Mesenchymal stem cell (in vitro differentiated cells and primary cell): ENCODE measurements around the gene ELOVL6.

ENCODE experiments used
- DNase-seq: peaks from one replicate; pipeline ENCODE4 v3.0.0-alpha.2; 2013
- H2AFZ ChIP-seq: one replicate; pipeline ENCODE4 v1.6.1; 2013; ENCODE audit warnings: low read depth, mild to moderate bottlenecking, control low read depth, inconsistent platforms, low read length, moderate library complexity
- H2AK5ac ChIP-seq: 2 replicates; pipeline ENCODE4 v1.6.1; 2013; ENCODE audit warnings: low read length, moderate library complexity, mild to moderate bottlenecking, inconsistent platforms; ENCODE audit not compliant: severe bottlenecking
- H2BK120ac ChIP-seq: one replicate; pipeline ENCODE4 v1.6.1; 2013; ENCODE audit warnings: low read depth, mild to moderate bottlenecking, inconsistent platforms, low read length, moderate library complexity
- H2BK12ac ChIP-seq, 2 experiments: one replicate each; pipeline ENCODE4 v1.6.1; 2013; ENCODE audit warnings: inconsistent platforms in 2 of 2, low read length in 2 of 2, mild to moderate bottlenecking in 2 of 2, moderate library complexity in 2 of 2, control low read depth in 1 of 2
- H2BK15ac ChIP-seq: one replicate; pipeline ENCODE4 v1.6.1; 2013; ENCODE audit warnings: mild to moderate bottlenecking, low read depth, inconsistent platforms; ENCODE audit not compliant: poor library complexity, severe bottlenecking
- H2BK5ac ChIP-seq: 2 replicates; pipeline ENCODE4 v1.6.1; 2013; ENCODE audit warnings: low read depth, mild to moderate bottlenecking, low read length, control low read depth, inconsistent platforms; ENCODE audit not compliant: poor library complexity, severe bottlenecking
- H3K14ac ChIP-seq, 2 experiments: one replicate each; pipeline ENCODE4 v1.6.1; 2013; ENCODE audit warnings: inconsistent platforms in 2 of 2, low read length in 2 of 2, control low read depth in 1 of 2, mild to moderate bottlenecking in 1 of 2, moderate library complexity in 1 of 2
- H3K18ac ChIP-seq, 2 experiments: one replicate each; pipeline ENCODE4 v1.6.1; 2013; ENCODE audit warnings: inconsistent platforms in 2 of 2, low read length in 2 of 2, control low read depth in 1 of 2, low read depth in 1 of 2, mild to moderate bottlenecking in 1 of 2
- H3K23ac ChIP-seq, 2 experiments: one replicate each; pipeline ENCODE4 v1.6.1; 2013; ENCODE audit warnings: inconsistent platforms in 2 of 2, low read length in 2 of 2, mild to moderate bottlenecking in 2 of 2, moderate library complexity in 2 of 2, control low read depth in 1 of 2
- H3K27ac ChIP-seq: 2 replicates; pipeline ENCODE4 v1.5.1; 2013; ENCODE audit warnings: mild to moderate bottlenecking, moderate library complexity, low read length, control low read depth, inconsistent platforms; ENCODE audit not compliant: poor library complexity, severe bottlenecking
- H3K27me3 ChIP-seq, 2 experiments: 2 replicates each; pipeline versions ENCODE4 v1.6.1 to v1.7.0; 2013; ENCODE audit warnings: low read length in 2 of 2, mild to moderate bottlenecking in 2 of 2, moderate library complexity in 2 of 2, control low read depth in 1 of 2, inconsistent platforms in 1 of 2; ENCODE audit not compliant: control insufficient read depth in 1 of 2, insufficient read depth in 1 of 2
- H3K36me3 ChIP-seq, 2 experiments: 2 replicates each; pipeline versions ENCODE4 v1.6.1 to v1.7.0; 2013; ENCODE audit warnings: low read length in 2 of 2, control low read depth in 1 of 2, inconsistent platforms in 1 of 2, low read depth in 1 of 2, mild to moderate bottlenecking in 1 of 2; ENCODE audit not compliant: insufficient read depth in 2 of 2, control insufficient read depth in 1 of 2
- H3K4ac ChIP-seq, 2 experiments: one replicate each; pipeline ENCODE4 v1.6.1; 2013; ENCODE audit warnings: inconsistent platforms in 2 of 2, low read length in 2 of 2, mild to moderate bottlenecking in 2 of 2, moderate library complexity in 2 of 2, control low read depth in 1 of 2, low read depth in 1 of 2
- H3K4me1 ChIP-seq: 2 replicates; pipeline ENCODE4 v1.6.1; 2013; ENCODE audit warnings: low read depth, low read length, control low read depth; ENCODE audit not compliant: control insufficient read depth, insufficient read depth
- H3K4me2 ChIP-seq: 2 replicates; pipeline ENCODE4 v1.6.1; 2013; ENCODE audit warnings: low read length, mild to moderate bottlenecking, inconsistent platforms; ENCODE audit not compliant: poor library complexity, severe bottlenecking
- H3K4me3 ChIP-seq, 2 experiments: 2 replicates each; pipeline versions ENCODE4 v1.5.1 to v1.7.0; 2013; ENCODE audit warnings: low read length in 2 of 2, mild to moderate bottlenecking in 2 of 2, control low read depth in 1 of 2, low read depth in 1 of 2; ENCODE audit not compliant: insufficient read depth in 1 of 2
- H3K79me1 ChIP-seq: replicated peaks from 2 replicates; pipeline ENCODE4 v1.6.1; 2013; ENCODE audit warnings: mild to moderate bottlenecking, control low read depth, low read length, inconsistent platforms; ENCODE audit not compliant: poor library complexity, severe bottlenecking
- H3K9ac ChIP-seq: 2 replicates; pipeline ENCODE4 v1.7.0; 2013; ENCODE audit warnings: mild to moderate bottlenecking, low read length, moderate library complexity
- H3K9me3 ChIP-seq: 2 replicates; pipeline ENCODE4 v1.7.0; 2013; ENCODE audit warnings: mild to moderate bottlenecking, low read length; ENCODE audit not compliant: control insufficient read depth
- H4K8ac ChIP-seq: one replicate; pipeline ENCODE4 v1.6.1; 2013; ENCODE audit warnings: inconsistent platforms, mild to moderate bottlenecking, low read length, moderate library complexity
- H4K91ac ChIP-seq: one replicate; pipeline ENCODE4 v1.6.1; 2013; ENCODE audit warnings: mild to moderate bottlenecking, low read length, inconsistent platforms
- WGBS: methylation state at CpG from one replicate; pipeline ENCODE4 v1.1.7; 2013; ENCODE audit warnings: mixed read lengths; 5-methylcytosine and 5-hydroxymethylcytosine counted together

ELOVL6 gene

DNA sequence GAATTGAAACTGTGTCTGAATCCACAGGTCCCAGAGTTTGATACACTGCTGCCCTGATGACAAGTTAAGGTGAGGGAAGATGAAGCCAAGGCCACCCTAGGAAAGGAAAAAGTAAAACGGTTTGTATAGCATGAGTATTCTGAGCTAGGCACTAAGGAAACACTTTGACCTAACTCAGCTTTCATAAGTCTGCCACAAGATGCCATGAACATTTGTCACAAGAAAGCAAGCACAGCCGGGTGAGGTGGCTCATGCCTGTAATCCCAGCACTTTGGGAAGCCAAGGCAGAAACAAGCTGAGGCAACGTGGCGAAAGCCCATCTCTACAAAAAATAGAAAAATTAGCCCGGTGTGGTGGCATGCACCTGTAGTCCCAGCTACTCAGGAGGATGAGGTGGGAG lies 34.2 kb downstream of the ELOVL6 start:
- no peak overlapping the region for H3K4ac ChIP-seq
- no peak overlapping the region for H2BK12ac ChIP-seq
- H3K14ac ChIP-seq, result peak overlapping the region in 1 of 2 experiments; percentile 70
- peak overlapping the region; percentile 57 for H3K9ac ChIP-seq
- H2AK5ac ChIP-seq, result no peak overlapping the region
- H3K4me1 ChIP-seq, result peaks cover 7% of the 10 kb centered on the region
- H3K4me2 ChIP-seq, result no peak overlapping the region
- H3K23ac ChIP-seq, result no peak overlapping the region
- no peaks in the 10 kb centered on the region for H3K36me3 ChIP-seq
- no peaks in the 10 kb centered on the region for H3K27me3 ChIP-seq
- peak overlapping the region in 1 of 2 experiments; percentile 15 for H3K18ac ChIP-seq
- WGBS, result 62% methylated on average over 5 of the region's 5 CpGs
- no peaks in the 10 kb centered on the region for H3K9me3 ChIP-seq
- no peak overlapping the region for H4K91ac ChIP-seq
- H3K27ac ChIP-seq, result no peak overlapping the region
- H2BK120ac ChIP-seq, result no peak overlapping the region
- no peak overlapping the region for H2BK5ac ChIP-seq
- peak; percentile 65 for DNase-seq
- no peak overlapping the region for H2BK15ac ChIP-seq
- peaks cover 24% of the 10 kb centered on the region for H3K79me1 ChIP-seq
- H2AFZ ChIP-seq, result no peak overlapping the region
- H3K4me3 ChIP-seq, result peak overlapping the region in 1 of 2 experiments; percentile 35
- H4K8ac ChIP-seq, result no peak overlapping the region

DNA sequence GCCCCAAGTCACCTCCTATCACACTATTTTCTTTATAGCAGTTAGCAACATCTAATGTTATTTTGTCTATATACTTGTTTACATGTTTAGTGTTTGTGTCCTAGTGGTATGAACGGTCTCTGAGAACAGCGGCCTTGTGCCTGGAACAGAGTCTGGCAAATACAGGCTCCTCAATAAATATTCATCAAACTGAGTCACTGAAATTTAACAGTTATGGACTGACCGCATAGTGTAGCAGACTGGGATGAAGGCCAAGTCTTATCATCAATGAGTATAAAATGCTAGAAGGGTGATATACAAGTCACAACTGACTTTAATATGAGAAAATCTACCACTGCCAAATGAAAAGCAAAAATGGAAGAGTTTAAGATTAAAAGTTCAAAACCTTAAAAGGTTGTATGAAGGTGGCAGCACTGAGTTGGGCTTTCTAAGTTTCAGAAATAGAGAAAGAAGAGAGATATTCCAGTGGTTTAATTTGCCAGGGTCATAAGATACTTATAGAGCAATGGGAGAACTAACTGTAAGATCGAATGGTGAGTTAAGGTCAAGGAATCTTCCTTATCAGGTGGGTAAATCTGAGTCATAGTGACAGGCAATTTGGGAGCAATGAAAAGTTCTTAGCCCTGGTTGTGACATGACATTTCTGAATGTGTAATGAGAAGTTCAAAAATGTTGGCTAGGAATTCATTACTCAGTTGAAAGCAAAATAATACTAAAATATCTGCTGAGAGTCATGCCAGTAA lies 34.9 kb downstream of the ELOVL6 start:
- 51% methylated on average over 1 of the region's 4 CpGs for WGBS
- no peak overlapping the region for H3K23ac ChIP-seq
- no peak overlapping the region for H3K4me2 ChIP-seq
- H4K91ac ChIP-seq, result no peak overlapping the region
- H3K27ac ChIP-seq, result no peak overlapping the region
- H3K4me1 ChIP-seq, result peaks cover 7% of the 10 kb centered on the region
- H3K9me3 ChIP-seq, result no peaks in the 10 kb centered on the region
- H2AK5ac ChIP-seq, result no peak overlapping the region
- no peak overlapping the region for H2BK120ac ChIP-seq
- no peak overlapping the region for H2AFZ ChIP-seq
- H3K18ac ChIP-seq, result no peak overlapping the region
- no peaks in the 10 kb centered on the region for H3K36me3 ChIP-seq
- H4K8ac ChIP-seq, result no peak overlapping the region
- H3K14ac ChIP-seq, result no peak overlapping the region
- no peak overlapping the region for H2BK12ac ChIP-seq
- H2BK5ac ChIP-seq, result no peak overlapping the region
- H3K79me1 ChIP-seq, result peaks cover 23% of the 10 kb centered on the region
- peak overlapping the region; percentile 57 for H3K9ac ChIP-seq
- peak; percentile 70 for DNase-seq
- no peak overlapping the region for H2BK15ac ChIP-seq
- no peak overlapping the region for H3K4ac ChIP-seq
- no peaks in the 10 kb centered on the region for H3K27me3 ChIP-seq
- H3K4me3 ChIP-seq, result peak overlapping the region in 1 of 2 experiments; percentile 35

DNA sequence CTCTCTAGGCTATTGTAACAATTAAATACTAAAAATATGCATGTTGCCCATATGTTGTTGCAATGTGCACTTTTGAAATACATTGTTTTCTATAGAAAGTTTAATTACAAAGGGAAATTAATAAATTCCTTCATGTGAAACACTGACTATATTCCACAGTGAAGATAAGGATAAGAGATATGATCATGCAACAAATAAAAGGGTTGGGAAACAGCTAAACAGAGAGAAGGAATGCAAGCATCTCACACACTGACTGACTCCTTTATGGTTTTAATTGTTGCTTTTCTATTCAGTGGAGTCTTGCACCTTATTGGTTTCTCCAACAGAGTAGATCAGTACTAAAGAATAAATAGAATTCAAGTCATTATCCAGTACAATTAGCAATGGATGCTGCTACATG lies 37.8 kb downstream of the ELOVL6 start:
- H3K79me1 ChIP-seq, result peaks cover 19% of the 10 kb centered on the region
- no peak overlapping the region for H3K4me2 ChIP-seq
- H2BK12ac ChIP-seq, result no peak overlapping the region
- no peak overlapping the region for H4K91ac ChIP-seq
- H3K4ac ChIP-seq, result no peak overlapping the region
- H3K4me1 ChIP-seq, result peaks cover 7% of the 10 kb centered on the region
- H3K27me3 ChIP-seq, result no peaks in the 10 kb centered on the region
- no peak overlapping the region for H3K9ac ChIP-seq
- no peak overlapping the region for H3K4me3 ChIP-seq
- H3K14ac ChIP-seq, result no peak overlapping the region
- no peak overlapping the region for H3K27ac ChIP-seq
- H3K23ac ChIP-seq, result no peak overlapping the region
- no peak overlapping the region for H4K8ac ChIP-seq
- H2AFZ ChIP-seq, result no peak overlapping the region
- no peak for DNase-seq
- H3K36me3 ChIP-seq, result no peaks in the 10 kb centered on the region
- H2BK15ac ChIP-seq, result no peak overlapping the region
- no peaks in the 10 kb centered on the region for H3K9me3 ChIP-seq
- H2BK5ac ChIP-seq, result no peak overlapping the region
- no peak overlapping the region for H2AK5ac ChIP-seq
- no peak overlapping the region for H3K18ac ChIP-seq
- no peak overlapping the region for H2BK120ac ChIP-seq

DNA sequence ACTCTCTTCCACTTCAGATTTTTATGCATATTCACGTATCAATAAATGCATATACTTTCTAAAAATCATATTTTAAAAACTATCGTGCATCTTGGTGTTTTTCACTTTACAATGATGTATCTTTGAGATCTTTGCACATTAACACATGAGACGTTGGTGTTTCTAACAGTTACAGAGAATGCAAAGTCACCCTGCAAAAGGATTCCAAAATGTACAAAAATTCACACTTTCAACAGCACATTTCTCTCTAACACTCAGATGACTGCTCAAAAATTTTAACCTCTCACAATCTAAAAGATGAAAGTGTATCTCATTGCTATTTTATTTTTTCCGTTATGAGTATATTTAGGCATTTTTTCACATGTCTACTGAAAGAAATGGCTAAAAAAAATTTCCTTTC lies 38.9 kb downstream of the ELOVL6 start:
- Histone ChIP-seq H3K27ac (no peak overlapping the region), H3K9ac (no peak overlapping the region), H3K4ac (no peak overlapping the region), H2AFZ (no peak overlapping the region), H2BK15ac (no peak overlapping the region), H3K14ac (no peak overlapping the region), H3K18ac (no peak overlapping the region), H3K23ac (no peak overlapping the region), H3K4me2 (no peak overlapping the region), H2BK120ac (no peak overlapping the region), H2AK5ac (no peak overlapping the region), H3K36me3 (no peaks in the 10 kb centered on the region), H3K4me3 (no peak overlapping the region), H4K8ac (no peak overlapping the region), H4K91ac (no peak overlapping the region), H3K79me1 (peaks cover 18% of the 10 kb centered on the region), H2BK12ac (no peak overlapping the region), H3K4me1 (peaks cover 2% of the 10 kb centered on the region), H3K27me3 (no peaks in the 10 kb centered on the region), H2BK5ac (no peak overlapping the region), H3K9me3 (no peaks in the 10 kb centered on the region)
- no peak for DNase-seq
- 96% methylated on average over 3 of the region's 4 CpGs for WGBS
